ENCODE results near the gene FOXP1. TPM values are rescaled to one million over a fixed set of nuclear protein-coding genes. Genes with fewer than 3 reads are reported as not detected.

The FOXP1 gene
- total RNA-seq, 2 experiments from 2014 or later = 493 to 508 TPM

GRCh38 chr3:70994644-70995043 lies 588.9 kb downstream of the FOXP1 start:
- Histone ChIP-seq H3K4me1 (ENCODE audit: insufficient read depth, low read length) (peaks cover 23% of the 10 kb centered on the region), H3K27me3 (ENCODE audit: control insufficient read depth in 1 of 2, insufficient read depth in 2 of 2, low read length in 2 of 2) (no peaks in the 10 kb centered on the region), H3K27ac (ENCODE audit: low read depth in 1 of 2, low read length in 2 of 2) (no peak overlapping the region), H3K36me3 (ENCODE audit: insufficient read depth, low read length) (peaks cover 86% of the 10 kb centered on the region), H3K4me3 (ENCODE audit: low read length) (no peak overlapping the region), H3K9me3 (ENCODE audit: control insufficient read depth in 1 of 2, insufficient read depth in 1 of 2, low read length in 2 of 2) (no peaks in the 10 kb centered on the region)
- no peak for DNase-seq
- POLR2A ChIA-PET = interaction anchor here (0.9 kb wide), 1 partner anchor 10 kb away, joined by 3 read pairs; no protein-coding TSS in a partner anchor
- H3K27me3 Mint-ChIP-seq = no peaks in the 10 kb centered on the region
- H3K36me3 Mint-ChIP-seq (ENCODE audit: low read depth) = peaks cover 98% of the 10 kb centered on the region
- peaks cover 77% of the 10 kb centered on the region for H3K4me1 Mint-ChIP-seq (ENCODE audit: low read depth)
- ATAC-seq (ENCODE audit: poor library complexity) = no peak
- no peak for TF ChIP-seq CTCF (IDR thresholded peaks at IDR 0.05)
- peak overlapping the region; percentile 89 for H3K27ac Mint-ChIP-seq
- CTCF ChIA-PET = interaction anchor here (0.6 to 1.4 kb wide), 3 partner anchors 9 to 12 kb away, joined by 3 to 4 read pairs (median 3); no protein-coding TSS in a partner anchor
- peaks cover 3% of the 10 kb centered on the region for H3K9me3 Mint-ChIP-seq
- intact Hi-C loops (cut with DNase I, micrococcal nuclease) = no loop called here
- H3K4me3 Mint-ChIP-seq = no peak overlapping the region

- peaks cover 98% of the 10 kb centered on the region for H3K36me3 Mint-ChIP-seq (ENCODE audit: low read depth)
- no peak overlapping the region for H3K27ac ChIP-seq (ENCODE audit: low read depth in 1 of 2, low read length in 2 of 2)
- no peaks in the 10 kb centered on the region for H3K27me3 ChIP-seq (ENCODE audit: control insufficient read depth in 1 of 2, insufficient read depth in 2 of 2, low read length in 2 of 2)
- DNase-seq (no peak), ATAC-seq (ENCODE audit: poor library complexity) (no peak)
- CTCF ChIA-PET = no interaction called here
- H3K27ac Mint-ChIP-seq = peak overlapping the region; percentile 89
- peaks cover 79% of the 10 kb centered on the region for H3K36me3 ChIP-seq (ENCODE audit: insufficient read depth, low read length)
- H3K4me1 ChIP-seq (ENCODE audit: insufficient read depth, low read length) = peaks cover 23% of the 10 kb centered on the region
- TF ChIP-seq CTCF (IDR thresholded peaks at IDR 0.05) = no peak
- peaks cover 3% of the 10 kb centered on the region for H3K9me3 Mint-ChIP-seq
- peaks cover 83% of the 10 kb centered on the region for H3K4me1 Mint-ChIP-seq (ENCODE audit: low read depth)
- no peak overlapping the region for H3K4me3 ChIP-seq (ENCODE audit: low read length)
- H3K4me3 Mint-ChIP-seq = no peak overlapping the region
- H3K9me3 ChIP-seq (ENCODE audit: control insufficient read depth in 1 of 2, insufficient read depth in 1 of 2, low read length in 2 of 2) = no peaks in the 10 kb centered on the region
- intact Hi-C loops (cut with DNase I, micrococcal nuclease) = no loop called here
- no peaks in the 10 kb centered on the region for H3K27me3 Mint-ChIP-seq
- POLR2A ChIA-PET = no interaction called here
Observed at GRCh38 chr3:70992562-70993204, 590.8 kb downstream of the FOXP1 start.

GRCh38 chr3:70992131-70992530 lies 591.4 kb downstream of the FOXP1 start:
- no peak for TF ChIP-seq CTCF (IDR thresholded peaks at IDR 0.05)
- Histone ChIP-seq H3K36me3 (ENCODE audit: insufficient read depth, low read length) (peaks cover 79% of the 10 kb centered on the region), H3K9me3 (ENCODE audit: control insufficient read depth in 1 of 2, insufficient read depth in 1 of 2, low read length in 2 of 2) (no peaks in the 10 kb centered on the region), H3K27me3 (ENCODE audit: control insufficient read depth in 1 of 2, insufficient read depth in 2 of 2, low read length in 2 of 2) (no peaks in the 10 kb centered on the region), H3K4me1 (ENCODE audit: insufficient read depth, low read length) (peaks cover 23% of the 10 kb centered on the region), H3K4me3 (ENCODE audit: low read length) (no peak overlapping the region), H3K27ac (ENCODE audit: low read depth in 1 of 2, low read length in 2 of 2) (no peak overlapping the region)
- POLR2A ChIA-PET = no interaction called here
- peaks cover 88% of the 10 kb centered on the region for H3K4me1 Mint-ChIP-seq (ENCODE audit: low read depth)
- CTCF ChIA-PET = no interaction called here
- intact Hi-C loops (cut with DNase I, micrococcal nuclease) = no loop called here
- no peaks in the 10 kb centered on the region for H3K27me3 Mint-ChIP-seq
- peaks cover 3% of the 10 kb centered on the region for H3K9me3 Mint-ChIP-seq
- ATAC-seq (ENCODE audit: poor library complexity) (no peak), DNase-seq (no peak)
- peaks cover 98% of the 10 kb centered on the region for H3K36me3 Mint-ChIP-seq (ENCODE audit: low read depth)
- H3K27ac Mint-ChIP-seq = peak overlapping the region; percentile 89
- H3K4me3 Mint-ChIP-seq = no peak overlapping the region
